MM.1S (cell line): ENCODE results near the gene SPOCK1.

Source experiments
- DNase-seq: peaks from one replicate; pipeline ENCODE4 v3.0.0-alpha.2; 2015
- H2AFZ ChIP-seq: fragments of 300-600 bp; sonication (generic); 2 replicates; pipeline ENCODE4 v1.6.0; 2016; ENCODE audit warnings: antibody characterized with exemption, low read length
- H3F3A ChIP-seq: fragments of 300-600 bp; sonication (generic); 2 replicates; pipeline ENCODE4 v1.6.1; 2016; ENCODE audit warnings: mild to moderate bottlenecking, antibody characterized with exemption, low read length, moderate library complexity, mixed read lengths; ENCODE audit not compliant: insufficient read depth
- H3K27ac ChIP-seq: fragments of 300-600 bp; sonication (generic); 2 replicates; pipeline ENCODE4 v1.5.1; 2016; ENCODE audit warnings: mild to moderate bottlenecking, low read length
- H3K27me3 ChIP-seq: fragments of 300-600 bp; sonication (generic); replicated peaks from 2 replicates; pipeline ENCODE4 v1.6.0; 2016; ENCODE audit warnings: low read length; ENCODE audit not compliant: insufficient read depth
- H3K36me3 ChIP-seq: fragments of 300-600 bp; sonication (generic); replicated peaks from 2 replicates; pipeline ENCODE4 v1.6.1; 2016; ENCODE audit warnings: mild to moderate bottlenecking, low read length, mixed read lengths; ENCODE audit not compliant: insufficient read depth
- H3K4me1 ChIP-seq: fragments of 300-600 bp; sonication (generic); 2 replicates; pipeline ENCODE4 v1.6.1; 2016; ENCODE audit warnings: low read length, mixed read lengths
- H3K4me2 ChIP-seq: fragments of 300-600 bp; sonication (generic); 2 replicates; pipeline ENCODE4 v1.6.0; 2016; ENCODE audit warnings: low read depth, low read length
- H3K4me3 ChIP-seq: fragments of 300-600 bp; sonication (generic); 2 replicates; pipeline ENCODE4 v1.5.1; 2016; ENCODE audit warnings: low read length, mixed read lengths
- H3K79me2 ChIP-seq: fragments of 300-600 bp; sonication (generic); 2 replicates; pipeline ENCODE4 v1.6.1; 2016; ENCODE audit warnings: mixed run types, low read length, mixed read lengths
- H3K9ac ChIP-seq: fragments of 300-600 bp; sonication (generic); 2 replicates; pipeline ENCODE4 v1.6.1; 2016; ENCODE audit warnings: low read length, mixed read lengths
- H3K9me2 ChIP-seq: fragments of 300-600 bp; sonication (generic); replicated peaks from 2 replicates; pipeline ENCODE4 v1.6.1; 2016; ENCODE audit warnings: mild to moderate bottlenecking, low read length, mixed read lengths; ENCODE audit not compliant: insufficient read depth
- H3K9me3 ChIP-seq: fragments of 300-600 bp; sonication (generic); replicated peaks from 2 replicates; pipeline ENCODE4 v1.6.1; 2016; ENCODE audit warnings: mild to moderate bottlenecking, low read length, mixed read lengths; ENCODE audit not compliant: insufficient read depth
- H4K20me1 ChIP-seq: fragments of 300-600 bp; sonication (generic); 2 replicates; pipeline ENCODE4 v1.6.1; 2016; ENCODE audit warnings: mild to moderate bottlenecking, low read length, moderate library complexity, mixed read lengths; ENCODE audit not compliant: insufficient read depth
- CTCF ChIP-seq: fragments of 300-600 bp; sonication (generic); IDR thresholded peaks from 2 replicates; pipeline ENCODE4 v1.5.1; 2016; ENCODE audit warnings: antibody characterized with exemption, low read length, mixed read lengths
- EZH2 ChIP-seq: fragments of 300-600 bp; sonication (generic); optimal IDR thresholded peaks from 2 replicates; pipeline ENCODE3; 2017; ENCODE audit warnings: low read depth, mild to moderate bottlenecking, antibody characterized with exemption, low read length, mixed read lengths
- EZH2phosphoT487 ChIP-seq: fragments of 300-600 bp; sonication (generic); IDR thresholded peaks from 2 replicates; pipeline ENCODE4 v1.6.1; 2018; ENCODE audit warnings: antibody characterized with exemption, low read length

Gene SPOCK1

DNA sequence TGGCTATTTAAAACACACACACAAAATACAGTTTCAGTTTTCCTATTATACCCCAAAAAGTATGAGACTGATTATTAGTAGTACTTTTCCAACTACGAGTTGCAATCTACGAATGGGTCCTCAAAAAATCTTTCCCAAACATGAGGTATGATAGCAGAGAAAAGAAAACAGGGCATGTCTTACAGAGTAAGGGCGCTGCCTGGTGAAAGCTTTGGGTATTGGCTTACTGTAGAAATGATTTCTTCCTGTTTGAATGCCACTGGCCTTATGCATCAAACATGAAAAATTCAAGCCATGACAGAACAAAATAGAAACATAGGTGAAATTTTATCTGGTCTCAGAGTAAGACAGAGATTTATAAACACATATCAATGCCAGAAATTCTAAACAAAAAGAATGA, 448.0 kb downstream of the SPOCK1 start:
- Histone ChIP-seq H3K27me3 (peaks cover 14% of the 10 kb centered on the region; the same call in 1 of the 2 replicates), H3K9ac (no peak overlapping the region), H3K79me2 (no peaks in the 10 kb centered on the region), H3K9me2 (no peaks in the 10 kb centered on the region), H3K9me3 (no peaks in the 10 kb centered on the region), H2AFZ (no peak overlapping the region), H3K36me3 (no peaks in the 10 kb centered on the region), H4K20me1 (no peaks in the 10 kb centered on the region), H3K27ac (no peak overlapping the region), H3F3A (no peaks in the 10 kb centered on the region), H3K4me1 (peaks cover 15% of the 10 kb centered on the region), H3K4me2 (no peak overlapping the region), H3K4me3 (no peak overlapping the region)
- no peak for DNase-seq
- TF ChIP-seq CTCF: no peak
- TF ChIP-seq EZH2phosphoT487: no peak
- TF ChIP-seq EZH2: no peak

- no peak for DNase-seq
- TF ChIP-seq EZH2 (no peak), CTCF (no peak), EZH2phosphoT487 (no peak)
- no peaks in the 10 kb centered on the region for H3K9me2 ChIP-seq
- H3K4me3 ChIP-seq: no peak overlapping the region
- no peak overlapping the region for H3K27ac ChIP-seq
- H3K9me3 ChIP-seq: no peaks in the 10 kb centered on the region
- H4K20me1 ChIP-seq: no peaks in the 10 kb centered on the region
- H3K4me1 ChIP-seq: no peaks in the 10 kb centered on the region
- H3F3A ChIP-seq: no peaks in the 10 kb centered on the region
- no peak overlapping the region for H2AFZ ChIP-seq
- no peak overlapping the region for H3K4me2 ChIP-seq
- H3K9ac ChIP-seq: no peak overlapping the region
- H3K27me3 ChIP-seq: no peaks in the 10 kb centered on the region
- H3K36me3 ChIP-seq: no peaks in the 10 kb centered on the region
- H3K79me2 ChIP-seq: no peaks in the 10 kb centered on the region
Measured at GRCh38 chr5:137040641-137041340, 458.3 kb downstream of the SPOCK1 start.

DNA sequence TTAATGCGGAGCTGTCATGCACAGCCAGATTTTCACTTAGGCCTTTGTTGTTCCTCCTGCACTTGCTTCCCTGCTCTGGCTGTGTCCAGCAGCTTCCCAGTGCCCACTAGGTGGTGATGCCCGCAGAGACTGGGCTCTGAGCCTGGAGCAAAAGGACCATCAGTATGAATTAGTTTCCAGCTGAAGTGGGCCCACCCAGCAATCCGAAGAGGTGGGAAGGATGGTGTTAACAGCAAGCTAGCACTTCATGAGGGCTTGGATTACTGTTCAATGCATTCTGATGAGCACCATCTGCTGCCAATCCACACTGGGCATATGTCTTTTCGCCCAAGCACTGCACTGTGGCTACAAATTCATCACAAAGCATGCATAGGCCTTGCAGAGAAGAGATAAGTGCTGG, 459.1 kb downstream of the SPOCK1 start:
- Histone ChIP-seq H3K79me2 (no peaks in the 10 kb centered on the region), H3K4me1 (no peaks in the 10 kb centered on the region), H3K4me2 (no peak overlapping the region), H3K27ac (no peak overlapping the region), H3K36me3 (no peaks in the 10 kb centered on the region), H2AFZ (no peak overlapping the region), H3K27me3 (no peaks in the 10 kb centered on the region), H3K9me2 (no peaks in the 10 kb centered on the region), H3K9ac (no peak overlapping the region), H4K20me1 (no peaks in the 10 kb centered on the region), H3K4me3 (no peak overlapping the region), H3F3A (no peaks in the 10 kb centered on the region), H3K9me3 (no peaks in the 10 kb centered on the region)
- DNase-seq: no peak
- TF ChIP-seq EZH2: no peak
- no peak for TF ChIP-seq CTCF
- TF ChIP-seq EZH2phosphoT487: no peak
